Left renal cortex interstitium (tissue), 4 donors: ENCODE data around the gene SRCAP. TPM values are rescaled to one million over a fixed set of nuclear protein-coding genes. Genes with fewer than 3 reads are reported as not detected.

Experiments used
- DNase-seq, 4 donors: peaks; one replicate each; pipeline ENCODE4 v3.0.0-alpha.2; 2013; ENCODE audit warnings: low read depth in 4 of 4, low spot score in 2 of 4, missing footprints in 1 of 4
- polyA plus RNA-seq, 4 donors: library from polyadenylated mRNA; unstranded; fragments of 120-200 nt; gene quantifications; one replicate each; pipeline ENCODE4 v1.2.1, GENCODE V29; 2013; ENCODE audit not compliant: insufficient read length in 4 of 4

SRCAP gene
- polyA plus RNA-seq, 4 donors, result 23.0 to 62.5 (median 37.3) TPM

DNA sequence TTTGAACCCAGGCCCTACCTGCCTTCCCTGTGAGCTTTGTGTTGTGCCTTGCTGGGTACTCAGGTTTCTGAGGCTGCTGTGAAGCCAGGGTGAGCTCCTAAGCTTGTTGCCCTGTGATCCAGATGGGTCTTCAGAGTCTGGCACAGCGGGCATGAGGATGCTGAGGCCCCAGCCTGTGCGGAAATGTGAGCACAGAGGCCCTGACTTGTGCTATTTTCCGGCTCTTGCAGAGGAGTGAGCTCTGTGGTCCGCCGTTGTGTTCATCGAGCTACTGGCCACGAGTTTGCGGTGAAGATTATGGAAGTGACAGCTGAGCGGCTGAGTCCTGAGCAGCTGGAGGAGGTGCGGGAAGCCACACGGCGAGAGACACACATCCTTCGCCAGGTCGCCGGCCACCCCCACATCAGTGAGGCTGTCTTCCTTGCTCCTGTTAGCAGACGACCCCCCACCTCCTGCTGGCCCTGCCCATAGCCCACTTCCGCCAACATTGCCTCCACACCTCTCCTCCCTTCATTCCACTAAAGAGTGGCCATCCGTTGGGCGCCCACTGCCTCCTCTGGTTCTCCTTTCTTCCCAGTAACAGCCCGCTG is 52.0 kb downstream of the SRCAP start:
- no peak for DNase-seq

DNA sequence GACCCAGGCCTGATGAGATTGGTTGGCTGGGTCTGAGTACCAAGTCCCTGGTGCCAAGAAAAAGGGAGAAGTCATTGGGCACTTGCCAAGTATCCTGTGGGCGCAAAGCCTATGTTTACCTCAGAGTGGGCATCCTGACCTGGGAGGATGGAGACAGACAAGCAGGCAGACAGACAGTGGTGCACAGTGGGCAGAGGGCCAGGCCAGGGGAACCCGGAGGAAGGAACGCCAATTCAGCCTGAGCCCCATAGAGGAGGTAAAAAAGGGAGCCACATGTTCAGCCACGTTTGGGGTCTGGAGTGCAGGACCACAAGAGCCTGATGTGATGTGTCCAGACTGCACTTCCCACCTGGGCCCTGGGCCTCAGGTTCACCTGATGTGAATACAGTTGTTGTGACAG is 54.6 kb downstream of the SRCAP start:
- DNase-seq, result no peak

DNA sequence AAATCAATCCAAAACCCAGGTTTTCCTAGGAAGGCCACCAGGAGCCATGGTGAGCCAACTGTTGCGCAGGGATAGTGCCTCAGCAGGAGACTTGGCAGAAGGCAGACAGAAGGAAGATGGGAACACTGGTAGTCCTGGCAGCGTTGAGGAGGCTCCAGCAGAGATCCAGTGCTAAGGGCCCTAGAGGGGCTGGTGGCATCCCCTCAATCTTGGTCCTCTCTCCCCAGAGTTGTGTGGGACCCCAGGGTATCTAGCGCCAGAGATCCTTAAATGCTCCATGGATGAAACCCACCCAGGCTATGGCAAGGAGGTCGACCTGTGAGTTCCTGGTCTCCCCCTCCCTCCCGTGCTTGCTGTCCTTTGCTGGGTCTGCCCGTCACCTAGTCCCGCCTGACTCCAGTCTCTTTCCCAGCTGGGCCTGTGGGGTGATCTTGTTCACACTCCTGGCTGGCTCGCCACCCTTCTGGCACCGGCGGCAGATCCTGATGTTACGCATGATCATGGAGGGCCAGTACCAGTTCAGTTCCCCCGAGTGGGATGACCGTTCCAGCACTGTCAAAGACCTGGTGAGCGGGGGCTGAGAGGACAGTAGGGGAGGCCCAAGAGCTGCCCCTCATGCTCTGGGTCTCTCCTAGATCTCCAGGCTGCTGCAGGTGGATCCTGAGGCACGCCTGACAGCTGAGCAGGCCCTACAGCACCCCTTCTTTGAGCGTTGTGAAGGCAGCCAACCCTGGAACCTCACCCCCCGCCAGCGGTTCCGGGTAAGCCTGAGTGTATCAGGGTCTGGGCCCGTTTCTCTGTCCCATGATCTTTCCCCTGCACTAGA is 57.2 kb downstream of the SRCAP start:
- DNase-seq, result no peak

DNA sequence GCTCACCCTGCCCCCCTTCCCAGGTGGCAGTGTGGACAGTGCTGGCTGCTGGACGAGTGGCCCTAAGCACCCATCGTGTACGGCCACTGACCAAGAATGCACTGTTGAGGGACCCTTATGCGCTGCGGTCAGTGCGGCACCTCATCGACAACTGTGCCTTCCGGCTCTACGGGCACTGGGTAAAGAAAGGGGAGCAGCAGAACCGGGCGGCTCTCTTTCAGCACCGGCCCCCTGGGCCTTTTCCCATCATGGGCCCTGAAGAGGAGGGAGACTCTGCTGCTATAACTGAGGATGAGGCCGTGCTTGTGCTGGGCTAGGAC is 57.8 kb downstream of the SRCAP start:
- DNase-seq, result no peak

DNA sequence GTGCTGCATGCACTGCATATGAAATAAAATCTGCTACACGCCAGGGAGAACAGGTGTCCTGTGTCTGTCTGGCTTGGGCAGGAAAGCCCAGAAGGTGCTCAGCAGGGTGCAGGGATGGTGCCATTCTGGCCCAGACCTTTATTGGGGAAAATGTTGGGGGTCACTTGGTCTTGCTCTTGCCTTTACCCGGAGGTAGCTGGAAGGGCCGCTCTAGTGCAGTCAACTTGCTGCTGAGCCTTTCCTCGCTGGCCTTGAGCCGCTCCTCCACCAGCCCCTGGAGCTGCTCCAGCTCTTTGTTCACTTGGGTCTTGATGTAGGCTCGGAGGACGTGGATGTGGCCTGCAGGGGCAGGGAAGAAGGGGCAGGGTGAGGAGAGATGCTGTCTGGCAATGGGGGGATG is 58.3 kb downstream of the SRCAP start:
- no peak for DNase-seq

DNA sequence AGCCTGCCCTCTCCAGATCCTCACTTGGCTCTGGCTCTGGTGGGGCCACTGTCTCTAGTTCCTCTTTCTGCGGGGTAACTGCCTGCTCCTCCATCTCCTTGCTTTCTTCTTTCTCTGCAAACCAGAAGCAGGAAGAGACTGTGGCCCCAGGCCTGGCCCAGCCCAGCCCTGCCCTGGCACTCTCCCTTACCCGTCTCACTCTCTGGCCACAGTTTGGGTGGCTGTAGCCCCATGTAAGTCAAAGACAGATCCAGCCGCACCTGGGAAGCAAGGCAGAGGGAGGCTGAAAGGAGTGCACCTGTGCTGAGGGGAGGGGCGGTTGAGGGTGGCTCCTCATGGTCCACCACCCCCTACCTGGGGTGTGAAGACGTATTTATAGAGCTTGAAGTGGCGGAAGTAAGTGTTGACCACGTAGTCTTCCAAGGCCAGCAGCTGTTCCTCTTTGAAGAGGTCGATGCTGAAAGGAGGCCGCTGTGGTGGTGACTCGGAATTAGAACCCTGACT is 60.1 kb downstream of the SRCAP start:
- no peak for DNase-seq

DNA sequence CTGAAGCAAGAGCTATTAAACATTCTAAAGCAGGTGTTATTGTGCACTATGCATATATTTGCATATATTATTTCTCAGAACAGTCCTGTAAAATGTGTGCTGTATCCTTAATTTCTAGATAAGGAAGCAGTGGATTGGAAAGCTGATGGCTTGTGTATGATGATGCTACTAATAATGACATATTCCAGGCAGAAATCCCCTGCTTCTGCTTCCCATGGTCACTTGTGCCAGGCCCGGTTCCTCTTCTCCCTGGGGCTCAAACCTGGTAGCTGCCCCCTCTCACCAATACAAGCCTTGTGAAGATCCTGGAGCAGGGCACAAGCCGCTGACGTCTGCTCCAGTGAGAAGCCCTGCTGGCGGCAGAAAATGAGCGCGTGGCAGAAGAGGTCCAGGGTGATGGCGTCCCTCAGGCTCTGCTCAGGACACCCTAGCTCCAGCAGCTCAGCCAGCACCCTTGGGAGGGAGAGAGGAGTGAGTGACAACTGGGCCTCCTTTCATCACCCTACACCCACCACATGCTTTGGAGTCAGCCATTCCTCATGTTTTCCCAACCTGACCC is 61.1 kb downstream of the SRCAP start:
- DNase-seq, result no peak

DNA sequence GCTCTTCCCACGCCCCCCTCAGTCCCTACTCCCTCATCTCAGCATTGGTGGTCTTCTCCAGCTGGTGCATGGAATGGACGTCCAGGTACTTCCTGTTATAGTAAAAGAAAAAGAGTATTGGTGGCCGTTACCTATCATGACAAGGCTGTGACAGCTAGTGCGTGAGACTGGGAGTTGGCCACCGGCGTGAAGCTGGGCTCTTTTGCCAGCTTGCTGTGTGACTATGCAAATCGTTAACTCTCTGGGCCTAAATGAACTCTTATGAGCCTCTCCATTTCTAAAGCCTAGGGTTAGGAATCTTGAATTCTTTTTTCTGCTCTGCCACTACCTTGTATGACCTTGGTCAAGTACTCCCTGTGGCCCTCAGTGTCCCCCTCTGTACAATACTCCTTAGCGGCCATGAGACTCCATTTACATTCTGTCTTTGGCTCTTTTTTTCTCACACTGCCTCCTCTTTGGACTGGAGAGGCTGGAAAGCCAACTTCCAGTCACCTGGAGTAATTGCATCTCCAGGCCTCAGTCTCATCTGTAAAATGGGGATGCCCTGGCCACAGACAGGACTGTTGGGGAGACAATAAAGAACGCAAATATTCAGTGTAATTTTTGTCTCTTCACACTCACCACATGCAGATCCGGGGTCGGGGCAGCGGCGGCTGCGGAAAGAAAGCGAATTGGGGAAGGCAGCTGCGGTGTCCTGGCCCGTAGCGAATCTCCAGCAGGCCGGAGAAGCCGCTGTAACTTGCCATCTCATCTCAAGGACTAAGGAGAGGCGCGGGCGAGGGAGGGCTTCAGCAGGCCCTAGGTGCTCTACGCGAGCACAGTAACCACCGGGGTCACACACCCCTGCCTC is 61.8 kb downstream of the SRCAP start:
- no peak for DNase-seq

DNA sequence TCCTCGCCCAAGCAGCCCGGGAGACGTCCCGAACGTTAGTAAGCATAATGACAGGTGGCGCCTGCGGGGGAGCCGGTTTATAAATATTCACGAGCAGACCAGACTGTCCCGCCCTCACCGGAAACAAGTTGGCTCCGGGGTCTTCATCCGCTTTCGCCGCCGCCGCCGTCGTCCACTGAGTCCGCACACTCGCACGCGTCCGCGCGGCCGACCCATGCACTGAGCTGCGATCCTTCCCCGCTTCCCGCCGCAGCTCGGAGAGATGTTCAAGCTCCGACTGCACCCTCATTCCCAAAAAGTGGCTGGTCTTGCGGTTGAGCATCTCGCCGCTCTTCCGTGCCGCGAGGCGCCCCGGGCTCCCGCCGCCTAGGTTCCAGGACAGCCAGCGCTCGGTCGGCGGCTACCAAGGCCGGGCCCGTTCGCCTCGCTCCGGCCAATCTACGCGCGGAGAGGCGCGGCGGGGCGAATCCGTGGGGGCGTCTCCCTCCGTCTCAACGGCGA is 62.5 kb downstream of the SRCAP start:
- DNase-seq, result no peak

DNA sequence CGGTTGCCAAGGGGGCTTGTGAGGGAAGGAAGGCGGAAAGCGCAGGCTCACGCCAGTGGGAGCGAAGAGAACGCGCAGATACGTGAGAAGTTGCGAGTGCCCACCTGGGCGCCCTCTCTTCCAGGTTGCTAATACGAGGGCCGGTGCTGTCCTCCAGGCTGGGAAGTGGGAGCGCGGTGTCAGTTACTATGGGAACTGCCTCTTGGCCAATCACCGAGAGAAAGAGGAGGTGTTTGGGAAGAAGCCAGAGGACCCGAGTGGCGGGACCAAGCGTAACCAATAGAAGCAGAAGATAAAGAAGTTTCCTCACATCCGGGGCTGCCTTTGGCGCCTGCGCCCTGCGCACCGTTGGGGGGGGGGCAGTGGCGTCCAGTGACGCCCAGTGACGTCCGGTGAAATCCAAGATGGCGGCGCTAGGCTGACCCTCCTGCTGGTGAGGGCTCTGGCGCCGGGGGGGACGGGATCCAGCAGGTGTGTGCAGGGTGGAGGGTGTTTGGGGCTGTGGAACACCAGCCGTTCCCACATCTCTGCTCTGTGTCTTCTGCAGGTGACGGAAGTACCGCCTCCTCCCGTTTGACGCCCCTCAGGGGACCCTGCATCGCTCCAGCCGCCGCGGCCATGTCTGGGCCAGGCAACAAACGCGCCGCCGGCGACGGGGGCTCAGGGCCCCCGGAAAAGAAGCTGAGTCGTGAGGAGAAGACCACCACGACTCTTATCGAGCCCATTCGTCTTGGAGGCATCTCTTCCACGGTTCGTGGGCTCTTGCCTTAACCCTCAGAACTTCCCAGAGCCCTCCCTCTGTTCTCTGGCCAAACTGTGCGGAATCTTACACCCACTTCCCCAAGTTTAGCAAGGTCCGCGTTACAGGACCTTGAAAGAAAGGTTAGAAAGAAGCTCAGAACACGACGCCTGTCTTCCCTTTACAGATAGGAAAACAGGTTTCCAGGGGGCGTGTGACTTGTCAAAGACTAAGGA is 63.2 kb downstream of the SRCAP start, which contains the start of the genes CFAP119 and RNF40:
CFAP119 (minus strand) TSS at position 135 of the 975 bp plus-strand sequence. CDS start 314 bp downstream, outside the sequence.
RNF40 (plus strand) TSS at position 395 of the 975 bp plus-strand sequence; CDS start at position 619, 224 bp downstream.
- DNase-seq, result peak; percentile 86 to 99 (median 96)

DNA sequence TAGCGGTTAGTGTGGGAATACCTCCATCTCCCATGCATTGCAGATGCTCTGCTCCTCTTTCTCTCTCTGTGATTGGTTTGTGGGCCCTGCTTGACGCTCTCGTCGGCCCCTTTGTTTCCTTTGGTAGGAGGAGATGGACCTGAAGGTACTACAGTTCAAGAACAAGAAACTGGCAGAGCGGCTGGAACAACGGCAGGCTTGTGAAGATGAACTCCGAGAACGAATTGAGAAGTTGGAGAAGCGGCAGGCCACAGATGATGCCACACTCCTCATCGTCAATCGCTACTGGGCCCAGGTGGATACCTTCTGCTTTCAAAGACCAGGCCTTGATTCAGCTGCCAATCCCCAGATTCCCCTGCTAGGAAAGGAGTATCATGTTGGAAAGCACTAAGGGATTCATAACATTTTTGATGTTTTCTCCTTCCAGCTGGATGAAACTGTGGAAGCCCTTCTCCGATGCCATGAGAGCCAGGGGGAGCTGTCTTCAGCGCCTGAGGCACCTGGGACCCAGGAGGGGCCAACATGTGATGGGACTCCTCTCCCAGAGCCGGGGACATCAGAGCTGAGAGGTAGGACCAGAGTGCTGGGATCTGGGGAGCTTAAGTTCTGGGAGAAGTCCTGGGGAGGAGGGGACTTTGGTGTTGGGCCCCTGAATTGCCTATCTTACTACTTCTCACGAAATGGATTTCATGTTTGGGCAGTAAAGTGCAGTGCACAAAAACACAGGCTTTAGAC is 64.2 kb downstream of the SRCAP start:
- DNase-seq, result no peak

DNA sequence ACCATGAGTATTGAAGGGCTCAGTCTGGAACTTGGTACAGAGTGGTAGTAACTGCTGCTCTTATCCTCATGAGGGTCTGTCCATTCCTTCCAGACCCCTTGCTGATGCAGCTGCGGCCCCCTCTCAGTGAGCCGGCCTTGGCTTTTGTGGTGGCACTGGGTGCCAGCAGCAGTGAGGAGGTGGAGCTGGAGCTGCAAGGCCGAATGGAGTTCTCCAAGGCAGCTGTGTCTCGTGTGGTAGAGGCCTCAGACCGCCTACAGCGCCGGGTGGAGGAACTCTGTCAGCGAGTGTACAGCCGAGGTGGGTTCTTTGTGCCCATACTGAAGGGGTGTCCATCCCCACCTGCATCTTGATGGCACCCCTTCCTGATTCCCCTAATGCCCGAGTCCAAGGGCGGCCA is 65.1 kb downstream of the SRCAP start:
- no peak for DNase-seq

DNA sequence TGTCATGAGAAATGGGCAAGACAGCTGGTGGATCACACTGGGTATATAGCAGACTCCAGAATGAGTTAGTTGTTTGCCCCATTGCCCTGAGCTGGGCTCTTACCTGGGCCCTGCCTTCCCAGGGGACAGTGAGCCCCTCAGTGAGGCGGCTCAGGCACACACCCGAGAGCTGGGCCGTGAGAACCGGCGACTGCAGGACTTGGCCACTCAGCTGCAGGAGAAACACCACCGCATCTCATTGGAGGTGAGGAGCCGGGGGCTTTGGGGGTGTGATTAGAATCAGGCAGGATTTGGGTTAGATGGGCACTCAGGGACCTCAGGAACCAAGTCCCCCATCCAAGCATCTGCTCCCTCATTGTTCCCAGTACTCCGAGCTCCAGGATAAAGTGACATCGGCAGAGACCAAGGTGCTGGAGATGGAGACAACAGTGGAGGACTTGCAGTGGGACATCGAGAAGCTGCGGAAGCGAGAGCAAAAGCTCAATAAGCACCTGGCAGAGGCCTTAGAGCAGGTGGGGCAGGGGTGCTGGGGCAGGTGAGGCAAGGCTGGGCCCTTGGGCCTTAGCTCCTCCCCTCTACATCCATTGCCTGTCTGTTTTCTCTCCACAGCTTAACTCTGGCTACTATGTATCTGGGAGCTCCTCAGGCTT is 66.0 kb downstream of the SRCAP start:
- no peak for DNase-seq

DNA sequence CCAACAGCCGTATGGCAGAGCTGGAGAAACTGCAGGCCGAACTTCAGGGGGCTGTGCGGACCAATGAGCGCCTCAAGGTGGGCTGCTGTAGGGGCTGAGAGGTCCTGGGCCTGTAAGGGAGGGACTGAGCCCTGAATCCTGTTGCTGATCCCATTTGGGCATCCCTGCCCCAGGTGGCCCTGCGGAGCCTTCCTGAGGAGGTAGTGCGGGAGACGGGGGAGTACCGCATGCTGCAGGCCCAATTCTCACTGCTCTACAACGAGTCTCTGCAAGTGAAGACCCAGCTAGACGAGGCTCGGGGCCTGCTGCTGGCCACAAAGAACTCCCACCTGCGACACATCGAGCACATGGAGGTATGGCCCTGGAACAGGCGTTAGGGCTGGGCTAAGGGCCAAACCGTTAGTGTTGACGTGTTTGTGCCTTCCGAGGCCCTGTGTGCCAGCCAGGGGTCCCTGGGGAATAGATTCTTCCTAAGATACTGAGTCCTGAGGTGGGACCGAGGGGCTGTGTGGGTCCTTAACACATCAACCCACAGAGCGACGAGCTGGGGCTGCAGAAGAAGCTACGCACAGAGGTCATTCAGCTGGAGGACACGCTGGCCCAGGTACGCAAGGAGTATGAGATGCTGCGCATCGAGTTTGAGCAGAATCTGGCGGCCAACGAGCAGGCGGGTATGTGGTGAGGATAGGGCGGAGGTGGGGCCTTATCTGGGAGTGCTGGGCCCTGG is 67.4 kb downstream of the SRCAP start:
- DNase-seq, result no peak

DNA sequence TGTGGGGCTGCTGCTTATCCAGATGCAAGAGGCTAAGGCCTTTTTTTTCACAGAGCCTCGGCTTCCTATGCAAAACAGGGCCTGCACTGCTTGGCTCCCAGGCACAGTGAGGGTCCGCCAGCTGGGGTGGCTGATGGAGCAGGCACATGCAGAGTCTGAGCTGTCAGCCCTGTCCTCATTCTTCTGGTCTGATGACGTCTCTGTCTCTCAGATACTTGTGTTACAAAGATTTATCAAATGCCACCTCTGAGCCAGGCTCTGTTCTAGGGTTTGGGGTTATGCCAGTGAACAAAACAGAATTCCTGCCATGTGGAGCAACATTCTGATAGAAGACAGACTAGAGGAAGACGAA is 67.9 kb downstream of the SRCAP start:
- no peak for DNase-seq

DNA sequence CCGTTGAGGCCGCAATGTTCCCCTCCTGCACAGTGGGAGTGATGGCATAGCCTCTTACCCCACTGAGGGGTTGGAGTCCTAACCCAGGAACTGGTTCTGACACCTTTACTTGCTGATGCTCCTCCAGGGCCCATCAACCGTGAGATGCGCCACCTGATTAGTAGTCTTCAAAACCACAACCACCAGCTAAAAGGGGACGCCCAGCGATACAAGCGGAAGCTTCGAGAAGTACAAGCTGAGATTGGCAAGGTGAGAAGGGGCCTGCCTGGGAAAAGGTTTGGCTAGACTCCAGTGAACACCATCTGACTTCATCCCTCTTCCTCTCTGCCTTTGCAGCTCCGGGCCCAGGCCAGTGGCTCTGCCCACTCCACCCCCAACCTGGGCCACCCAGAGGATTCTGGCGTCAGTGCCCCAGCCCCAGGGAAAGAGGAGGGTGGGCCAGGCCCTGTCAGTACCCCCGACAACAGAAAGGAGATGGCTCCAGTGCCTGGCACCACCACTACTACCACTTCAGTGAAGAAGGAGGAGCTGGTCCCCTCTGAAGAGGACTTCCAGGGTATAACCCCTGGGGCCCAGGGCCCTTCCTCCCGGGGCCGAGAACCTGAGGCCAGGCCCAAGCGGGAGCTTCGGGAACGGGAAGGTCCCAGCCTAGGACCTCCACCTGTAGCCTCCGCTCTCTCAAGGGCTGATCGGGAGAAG is 68.9 kb downstream of the SRCAP start:
- DNase-seq, result no peak

DNA sequence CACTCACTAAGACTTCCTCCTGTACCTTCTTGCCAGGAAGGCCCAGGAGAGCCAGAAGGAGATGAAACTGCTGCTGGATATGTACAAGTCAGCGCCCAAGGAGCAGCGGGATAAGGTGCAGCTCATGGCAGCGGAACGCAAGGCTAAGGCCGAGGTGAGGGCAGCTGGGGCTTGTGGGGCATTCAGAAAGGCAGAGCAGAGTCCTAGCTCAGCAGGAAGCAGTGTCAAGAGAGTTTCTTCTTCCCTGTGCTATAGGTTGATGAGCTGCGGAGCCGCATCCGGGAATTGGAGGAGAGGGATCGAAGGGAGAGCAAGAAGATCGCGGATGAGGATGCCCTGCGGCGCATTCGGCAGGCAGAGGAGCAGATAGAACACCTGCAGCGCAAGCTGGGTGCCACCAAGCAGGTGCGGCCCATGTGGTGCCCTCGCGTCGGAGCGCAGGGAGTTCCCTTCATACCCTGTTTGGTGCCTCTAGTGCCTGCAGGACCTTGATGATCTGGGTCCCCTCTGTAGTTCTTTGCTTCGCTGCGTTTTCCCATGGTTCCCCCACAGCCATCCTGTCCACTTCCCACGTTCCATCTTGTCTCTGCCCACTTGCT is 69.7 kb downstream of the SRCAP start:
- DNase-seq, result no peak
